Measurements from ENCODE around the gene DENND1B.

DNA sequence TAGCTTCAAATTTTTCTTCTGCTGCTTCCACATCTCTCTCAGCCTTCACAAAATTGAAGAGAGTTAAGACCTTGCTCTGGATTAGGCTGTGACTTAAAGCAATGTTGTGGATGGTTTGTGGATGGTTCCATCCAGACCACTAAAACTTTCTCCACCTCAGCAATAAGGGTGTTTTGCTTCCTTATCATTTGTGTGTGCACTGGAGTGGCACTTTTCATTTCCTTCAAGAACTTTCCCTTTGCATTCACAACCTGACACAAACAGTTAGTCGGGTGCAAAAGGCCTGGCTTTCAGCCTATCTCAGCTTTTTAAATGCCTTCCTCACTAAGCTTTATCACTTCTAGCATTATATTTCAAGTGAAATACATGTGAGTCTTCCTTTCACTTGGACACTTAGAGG, 30.3 kb downstream of the DENND1B start:
- TF ChIP-seq CTCF (IDR thresholded peaks at IDR 0.05) (no peak), POLR2A (IDR thresholded peaks at IDR 0.05) (no peak)
